ENCODE data around the gene HOXC9. TPM values are rescaled to one million over a fixed set of nuclear protein-coding genes. Genes with fewer than 3 reads are reported as not detected.

Gene HOXC9
- total and polyA plus RNA-seq, 7 donors = 6.4 to 31.1 (median 11.3) TPM

- peaks cover 4% of the 10 kb centered on the region for H3K4me1 ChIP-seq
- TF ChIP-seq CTCF (IDR thresholded peaks at IDR 0.05) = no peak
- no peaks in the 10 kb centered on the region for H3K9me3 ChIP-seq
- ATAC-seq = no peak
- no peak overlapping the region for H3K27ac ChIP-seq
- no peaks in the 10 kb centered on the region for H3K36me3 ChIP-seq (ENCODE audit: insufficient read depth in 1 of 2, low read depth in 1 of 2)
- no peak overlapping the region for H3K4me3 ChIP-seq
- intact Hi-C loops (cut with DNase I) = loop anchor here in 1 of 2 donors (5.0 to 10.0 kb wide), 2 partner anchors 176 to 274 kb away; no protein-coding TSS in a partner anchor
- DNase-seq = peak in 1 of 2 donors; percentile 41
- WGBS, 3 donors = 68 to 76% (median 74%) methylated on average over 24 of the region's 24 CpGs
- peaks cover 0 to 87% (median 34%) of the 10 kb centered on the region in 3 donors for H3K27me3 ChIP-seq (ENCODE audit: insufficient read depth in 3 of 3, low read length in 2 of 3)
These were observed 31.5 kb upstream of the HOXC9 start for GRCh38 chr12:53968214-53969127.

GRCh38 chr12:53969588-53970259 lies 30.2 kb upstream of the HOXC9 start:
- no peaks in the 10 kb centered on the region for H3K36me3 ChIP-seq (ENCODE audit: insufficient read depth in 1 of 2, low read depth in 1 of 2)
- H3K4me3 ChIP-seq = no peak overlapping the region
- TF ChIP-seq CTCF (IDR thresholded peaks at IDR 0.05) = no peak
- DNase-seq (peak in 1 of 2 donors; percentile 55), ATAC-seq (no peak)
- peaks cover 4% of the 10 kb centered on the region for H3K4me1 ChIP-seq
- WGBS, 3 donors = 47 to 59% (median 49%) methylated on average over 12 of the region's 12 CpGs
- no peak overlapping the region for H3K27ac ChIP-seq
- H3K27me3 ChIP-seq (ENCODE audit: insufficient read depth in 3 of 3, low read length in 2 of 3) = peaks cover 0 to 86% (median 42%) of the 10 kb centered on the region in 3 donors
- H3K9me3 ChIP-seq = no peaks in the 10 kb centered on the region
- intact Hi-C loops (cut with DNase I) = loop anchor here in 1 of 2 donors (5.0 to 10.0 kb wide), 2 partner anchors 177 to 275 kb away; no protein-coding TSS in a partner anchor

- H3K27me3 ChIP-seq (ENCODE audit: insufficient read depth in 3 of 3, low read length in 2 of 3) = peaks cover 0 to 85% (median 44%) of the 10 kb centered on the region in 3 donors
- no peak for ATAC-seq
These were observed 29.5 kb upstream of the HOXC9 start for GRCh38 chr12:53970451-53970850.

GRCh38 chr12:53971129-53971528 lies 28.8 kb upstream of the HOXC9 start:
- Histone ChIP-seq H3K4me1 (no peaks in the 10 kb centered on the region), H3K27me3 (ENCODE audit: insufficient read depth in 3 of 3, low read length in 2 of 3) (peaks cover 0 to 85% (median 42%) of the 10 kb centered on the region in 3 donors), H3K4me3 (no peak overlapping the region), H3K27ac (no peak overlapping the region), H3K9me3 (no peaks in the 10 kb centered on the region), H3K36me3 (ENCODE audit: insufficient read depth in 1 of 2, low read depth in 1 of 2) (no peaks in the 10 kb centered on the region)
- DNase-seq (no peak), ATAC-seq (no peak)
- intact Hi-C loops (cut with DNase I) = no loop called here
- 92 to 97% (median 93%) methylated on average over 3 of the region's 3 CpGs for WGBS, 3 donors
- no peak for TF ChIP-seq CTCF (IDR thresholded peaks at IDR 0.05)

More at GRCh38 chr12:53970451-53970850, 29.5 kb upstream of the HOXC9 start:
- intact Hi-C loops (cut with DNase I) = no loop called here
- WGBS, 3 donors = 76 to 86% (median 82%) methylated on average over 4 of the region's 4 CpGs
- H3K4me3 ChIP-seq = no peak overlapping the region
- no peaks in the 10 kb centered on the region for H3K36me3 ChIP-seq (ENCODE audit: insufficient read depth in 1 of 2, low read depth in 1 of 2)
- DNase-seq = no peak
- no peak overlapping the region for H3K27ac ChIP-seq
- peaks cover 4% of the 10 kb centered on the region for H3K4me1 ChIP-seq
- TF ChIP-seq CTCF (IDR thresholded peaks at IDR 0.05) = no peak
- H3K9me3 ChIP-seq = no peaks in the 10 kb centered on the region

Measured in psoas muscle (tissue), 8 donors.